GM12865 (cell line): ENCODE data around the gene TPRN.

ENCODE experiments used
- DNase-seq: peaks from one replicate; pipeline ENCODE4 v3.0.0; 2010; ENCODE audit warnings: low read depth
- H3K4me3 ChIP-seq: 2 replicates; pipeline ENCODE4 v1.5.1; 2011; ENCODE audit warnings: mild to moderate bottlenecking, low read depth, low read length, control low read depth
- CTCF ChIP-seq: IDR thresholded peaks from 2 replicates; pipeline ENCODE4 v1.5.1; 2011; ENCODE audit warnings: low read length, control low read depth, low read depth, inconsistent platforms; ENCODE audit not compliant: insufficient read depth; ENCODE audit errors: missing control alignments

Gene TPRN

GRCh38 chr9:137178939-137179630, 21.5 kb downstream of the TPRN start:
- H3K4me3 ChIP-seq, result no peak overlapping the region
- no peak for TF ChIP-seq CTCF

GRCh38 chr9:137178201-137178938, 22.2 kb downstream of the TPRN start:
- no peak for DNase-seq
- TF ChIP-seq CTCF, result no peak
- no peak overlapping the region for H3K4me3 ChIP-seq

More at GRCh38 chr9:137178939-137179630, 21.5 kb downstream of the TPRN start:
- no peak for DNase-seq

- H3K4me3 ChIP-seq, result no peak overlapping the region
- DNase-seq, result peak; percentile 70
- peak; percentile 82 for TF ChIP-seq CTCF
These were observed 24.0 kb downstream of the TPRN start for GRCh38 chr9:137176302-137177182.

DNA sequence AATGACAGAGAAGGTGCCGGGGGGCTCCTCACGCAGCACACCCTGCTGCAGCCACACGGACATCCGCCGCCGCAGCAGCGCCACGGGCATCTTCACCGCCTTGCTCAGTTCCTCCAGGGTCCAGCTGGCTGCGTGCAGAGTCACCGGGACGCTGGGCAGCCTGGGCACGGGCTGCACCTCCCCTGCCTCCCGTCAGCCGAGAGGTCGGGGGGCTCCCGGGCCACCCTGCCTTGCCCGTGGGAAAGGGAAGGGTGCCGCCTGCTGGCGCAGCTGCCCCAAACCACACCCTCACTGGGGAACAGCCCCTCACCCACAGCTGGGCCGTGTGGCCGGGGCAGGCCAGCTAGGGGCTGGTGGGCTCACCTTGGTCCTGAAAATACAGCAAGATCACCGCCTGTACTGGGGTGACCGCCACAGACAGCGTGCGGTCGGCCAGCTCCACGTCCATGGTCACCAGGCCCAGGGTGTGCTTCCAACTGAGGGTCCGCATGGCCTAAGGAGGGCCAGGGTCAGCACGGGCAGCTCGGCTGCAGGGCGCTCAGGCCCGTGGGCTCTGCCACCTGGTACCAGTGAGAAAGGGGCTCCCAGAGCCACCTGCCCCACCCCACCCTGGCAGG, 25.1 kb downstream of the TPRN start:
- no peak overlapping the region for H3K4me3 ChIP-seq
- no peak for DNase-seq
- peak; percentile 39 for TF ChIP-seq CTCF

DNA sequence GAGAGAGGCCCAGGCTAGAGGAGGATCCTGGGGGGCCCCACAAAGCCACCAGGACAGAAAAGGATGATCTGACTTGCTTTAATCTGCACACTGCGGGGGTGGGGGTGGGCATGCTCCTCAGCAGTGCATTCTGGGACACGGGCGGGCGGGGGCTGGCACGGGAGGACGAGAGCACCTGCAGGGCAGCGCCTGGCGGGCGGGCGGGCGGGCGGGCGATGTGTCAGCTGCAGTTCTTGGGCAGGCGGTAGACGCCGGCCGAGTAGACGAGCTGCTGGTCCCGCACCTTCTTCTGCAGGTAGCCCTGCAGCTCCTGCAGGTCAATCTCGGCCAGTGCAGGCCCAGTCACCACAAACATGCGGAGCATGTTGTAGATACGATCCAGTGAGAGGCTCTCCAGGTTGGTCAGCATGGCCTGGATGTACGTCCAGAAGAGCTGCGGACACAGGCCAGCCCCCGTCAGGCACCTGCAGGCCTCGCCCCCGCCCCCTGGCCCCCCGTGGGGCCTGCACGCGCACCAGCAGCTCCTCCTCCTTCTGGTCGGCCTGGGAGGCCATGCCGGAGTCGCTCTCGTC, 25.7 kb downstream of the TPRN start:
- H3K4me3 ChIP-seq, result no peak overlapping the region
- TF ChIP-seq CTCF, result no peak
- peak; percentile 26 for DNase-seq
